Mesenchymal stem cell (in vitro differentiated cells and primary cell): Measurements from ENCODE around the gene RAB26.
A peak's percentile ranks its signal among the peaks of the same experiment; 100 is the strongest.

ENCODE experiments used
- DNase-seq: peaks from one replicate; pipeline ENCODE4 v3.0.0-alpha.2; 2013
- H2AFZ ChIP-seq: one replicate; pipeline ENCODE4 v1.6.1; 2013; ENCODE audit warnings: low read depth, mild to moderate bottlenecking, control low read depth, inconsistent platforms, low read length, moderate library complexity
- H2AK5ac ChIP-seq: 2 replicates; pipeline ENCODE4 v1.6.1; 2013; ENCODE audit warnings: low read length, moderate library complexity, mild to moderate bottlenecking, inconsistent platforms; ENCODE audit not compliant: severe bottlenecking
- H2BK120ac ChIP-seq: one replicate; pipeline ENCODE4 v1.6.1; 2013; ENCODE audit warnings: low read depth, mild to moderate bottlenecking, inconsistent platforms, low read length, moderate library complexity
- H2BK12ac ChIP-seq, 2 experiments: one replicate each; pipeline ENCODE4 v1.6.1; 2013; ENCODE audit warnings: inconsistent platforms in 2 of 2, low read length in 2 of 2, mild to moderate bottlenecking in 2 of 2, moderate library complexity in 2 of 2, control low read depth in 1 of 2
- H2BK15ac ChIP-seq: one replicate; pipeline ENCODE4 v1.6.1; 2013; ENCODE audit warnings: mild to moderate bottlenecking, low read depth, inconsistent platforms; ENCODE audit not compliant: poor library complexity, severe bottlenecking
- H2BK5ac ChIP-seq: 2 replicates; pipeline ENCODE4 v1.6.1; 2013; ENCODE audit warnings: low read depth, mild to moderate bottlenecking, low read length, control low read depth, inconsistent platforms; ENCODE audit not compliant: poor library complexity, severe bottlenecking
- H3K14ac ChIP-seq, 2 experiments: one replicate each; pipeline ENCODE4 v1.6.1; 2013; ENCODE audit warnings: inconsistent platforms in 2 of 2, low read length in 2 of 2, control low read depth in 1 of 2, mild to moderate bottlenecking in 1 of 2, moderate library complexity in 1 of 2
- H3K18ac ChIP-seq, 2 experiments: one replicate each; pipeline ENCODE4 v1.6.1; 2013; ENCODE audit warnings: inconsistent platforms in 2 of 2, low read length in 2 of 2, control low read depth in 1 of 2, low read depth in 1 of 2, mild to moderate bottlenecking in 1 of 2
- H3K23ac ChIP-seq, 2 experiments: one replicate each; pipeline ENCODE4 v1.6.1; 2013; ENCODE audit warnings: inconsistent platforms in 2 of 2, low read length in 2 of 2, mild to moderate bottlenecking in 2 of 2, moderate library complexity in 2 of 2, control low read depth in 1 of 2
- H3K27ac ChIP-seq: 2 replicates; pipeline ENCODE4 v1.5.1; 2013; ENCODE audit warnings: mild to moderate bottlenecking, moderate library complexity, low read length, control low read depth, inconsistent platforms; ENCODE audit not compliant: poor library complexity, severe bottlenecking
- H3K27me3 ChIP-seq, 2 experiments: 2 replicates each; pipeline versions ENCODE4 v1.6.1 to v1.7.0; 2013; ENCODE audit warnings: low read length in 2 of 2, mild to moderate bottlenecking in 2 of 2, moderate library complexity in 2 of 2, control low read depth in 1 of 2, inconsistent platforms in 1 of 2; ENCODE audit not compliant: control insufficient read depth in 1 of 2, insufficient read depth in 1 of 2
- H3K36me3 ChIP-seq, 2 experiments: 2 replicates each; pipeline versions ENCODE4 v1.6.1 to v1.7.0; 2013; ENCODE audit warnings: low read length in 2 of 2, control low read depth in 1 of 2, inconsistent platforms in 1 of 2, low read depth in 1 of 2, mild to moderate bottlenecking in 1 of 2; ENCODE audit not compliant: insufficient read depth in 2 of 2, control insufficient read depth in 1 of 2
- H3K4ac ChIP-seq, 2 experiments: one replicate each; pipeline ENCODE4 v1.6.1; 2013; ENCODE audit warnings: inconsistent platforms in 2 of 2, low read length in 2 of 2, mild to moderate bottlenecking in 2 of 2, moderate library complexity in 2 of 2, control low read depth in 1 of 2, low read depth in 1 of 2
- H3K4me1 ChIP-seq: 2 replicates; pipeline ENCODE4 v1.6.1; 2013; ENCODE audit warnings: low read depth, low read length, control low read depth; ENCODE audit not compliant: control insufficient read depth, insufficient read depth
- H3K4me2 ChIP-seq: 2 replicates; pipeline ENCODE4 v1.6.1; 2013; ENCODE audit warnings: low read length, mild to moderate bottlenecking, inconsistent platforms; ENCODE audit not compliant: poor library complexity, severe bottlenecking
- H3K4me3 ChIP-seq, 2 experiments: 2 replicates each; pipeline versions ENCODE4 v1.5.1 to v1.7.0; 2013; ENCODE audit warnings: low read length in 2 of 2, mild to moderate bottlenecking in 2 of 2, control low read depth in 1 of 2, low read depth in 1 of 2; ENCODE audit not compliant: insufficient read depth in 1 of 2
- H3K79me1 ChIP-seq: replicated peaks from 2 replicates; pipeline ENCODE4 v1.6.1; 2013; ENCODE audit warnings: mild to moderate bottlenecking, control low read depth, low read length, inconsistent platforms; ENCODE audit not compliant: poor library complexity, severe bottlenecking
- H3K9ac ChIP-seq: 2 replicates; pipeline ENCODE4 v1.7.0; 2013; ENCODE audit warnings: mild to moderate bottlenecking, low read length, moderate library complexity
- H3K9me3 ChIP-seq: 2 replicates; pipeline ENCODE4 v1.7.0; 2013; ENCODE audit warnings: mild to moderate bottlenecking, low read length; ENCODE audit not compliant: control insufficient read depth
- H4K8ac ChIP-seq: one replicate; pipeline ENCODE4 v1.6.1; 2013; ENCODE audit warnings: inconsistent platforms, mild to moderate bottlenecking, low read length, moderate library complexity
- H4K91ac ChIP-seq: one replicate; pipeline ENCODE4 v1.6.1; 2013; ENCODE audit warnings: mild to moderate bottlenecking, low read length, inconsistent platforms
- WGBS: methylation state at CpG from one replicate; pipeline ENCODE4 v1.1.7; 2013; ENCODE audit warnings: mixed read lengths; 5-methylcytosine and 5-hydroxymethylcytosine counted together

Gene RAB26

DNA sequence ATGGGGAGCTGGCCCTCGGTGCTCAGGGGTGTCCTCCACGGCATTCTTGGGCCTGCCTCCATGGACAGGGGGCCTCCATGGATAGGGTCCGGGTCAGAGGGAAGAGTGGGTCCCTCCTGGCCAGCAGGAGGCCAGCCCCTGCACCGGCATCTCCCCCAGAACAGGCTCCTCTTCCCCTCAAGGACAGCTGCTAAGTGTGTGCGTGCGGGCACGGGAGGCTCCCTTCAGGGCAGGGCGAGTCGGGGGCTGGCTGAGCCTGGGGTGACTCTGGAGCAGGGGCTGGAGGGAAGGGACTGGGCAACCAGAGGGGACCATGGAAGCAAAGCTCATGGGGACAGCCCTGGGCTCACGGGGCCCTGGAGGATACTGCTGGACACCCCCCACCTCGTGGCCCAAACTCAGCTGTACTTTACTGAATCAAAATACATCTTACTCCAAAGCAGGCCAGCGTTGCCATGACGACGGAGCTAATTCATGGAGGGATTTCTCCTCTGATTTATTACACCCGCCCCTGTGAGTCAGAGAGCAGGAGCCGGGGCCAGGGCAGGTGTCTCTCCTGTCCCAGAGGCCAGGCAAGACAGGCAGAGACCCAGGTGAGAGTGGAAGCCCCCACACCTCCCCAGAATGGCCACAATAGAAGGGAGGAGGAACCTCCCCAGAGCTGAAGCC is 45.9 kb downstream of the RAB26 start:
- Histone ChIP-seq H3K79me1 (no peaks in the 10 kb centered on the region), H2BK15ac (no peak overlapping the region), H3K14ac (no peak overlapping the region), H2AK5ac (no peak overlapping the region), H3K4me2 (no peak overlapping the region), H3K4me1 (peaks cover 23% of the 10 kb centered on the region), H3K27ac (no peak overlapping the region), H3K9me3 (no peaks in the 10 kb centered on the region), H2BK5ac (no peak overlapping the region), H3K4ac (no peak overlapping the region), H3K18ac (no peak overlapping the region), H2AFZ (no peak overlapping the region), H3K36me3 (no peaks in the 10 kb centered on the region), H2BK12ac (no peak overlapping the region), H4K91ac (no peak overlapping the region), H2BK120ac (no peak overlapping the region), H4K8ac (no peak overlapping the region), H3K4me3 (no peak overlapping the region), H3K27me3 (peaks cover 38 to 51% of the 10 kb centered on the region in 2 experiments), H3K23ac (no peak overlapping the region), H3K9ac (no peak overlapping the region)
- peak; percentile 41 for DNase-seq
- WGBS: 55% methylated on average over 11 of the region's 16 CpGs

DNA sequence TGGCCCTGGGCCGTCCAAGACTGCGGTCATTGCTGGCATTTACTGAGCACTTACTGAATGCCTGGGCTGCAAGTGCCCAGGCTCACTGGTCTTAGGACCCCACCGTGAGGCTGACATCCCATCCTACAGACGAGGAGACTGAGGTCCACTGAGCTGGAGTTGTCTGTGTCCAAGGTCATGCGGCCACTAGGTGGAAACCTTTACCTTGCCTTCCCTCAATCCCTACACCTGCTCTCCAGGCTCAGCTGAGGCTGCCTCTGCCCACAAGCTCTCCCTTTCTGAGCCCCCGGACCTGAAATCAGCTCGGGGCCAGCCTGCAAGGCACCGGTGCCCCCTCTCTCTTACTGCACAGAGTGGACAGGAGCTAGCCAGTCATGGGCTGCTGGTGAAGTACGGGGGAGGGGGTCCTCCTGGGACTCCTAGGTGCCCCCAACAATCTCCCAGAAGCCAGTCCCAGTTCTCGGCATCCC is 46.5 kb downstream of the RAB26 start:
- H2BK5ac ChIP-seq: no peak overlapping the region
- H3K4me1 ChIP-seq: peaks cover 20% of the 10 kb centered on the region
- no peaks in the 10 kb centered on the region for H3K36me3 ChIP-seq
- H2BK12ac ChIP-seq: no peak overlapping the region
- H3K9ac ChIP-seq: no peak overlapping the region
- H3K4me3 ChIP-seq: no peak overlapping the region
- H3K4ac ChIP-seq: no peak overlapping the region
- no peak overlapping the region for H3K27ac ChIP-seq
- no peak overlapping the region for H3K18ac ChIP-seq
- H2BK120ac ChIP-seq: no peak overlapping the region
- 12% methylated on average over 9 of the region's 10 CpGs for WGBS
- no peaks in the 10 kb centered on the region for H3K79me1 ChIP-seq
- peaks cover 44 to 56% of the 10 kb centered on the region in 2 experiments for H3K27me3 ChIP-seq
- no peak overlapping the region for H2AFZ ChIP-seq
- H3K4me2 ChIP-seq: peak overlapping the region; percentile 8
- no peak overlapping the region for H4K91ac ChIP-seq
- no peak overlapping the region for H2AK5ac ChIP-seq
- peak; percentile 26 for DNase-seq
- H3K23ac ChIP-seq: no peak overlapping the region
- no peaks in the 10 kb centered on the region for H3K9me3 ChIP-seq
- no peak overlapping the region for H2BK15ac ChIP-seq
- H4K8ac ChIP-seq: no peak overlapping the region
- H3K14ac ChIP-seq: no peak overlapping the region

DNA sequence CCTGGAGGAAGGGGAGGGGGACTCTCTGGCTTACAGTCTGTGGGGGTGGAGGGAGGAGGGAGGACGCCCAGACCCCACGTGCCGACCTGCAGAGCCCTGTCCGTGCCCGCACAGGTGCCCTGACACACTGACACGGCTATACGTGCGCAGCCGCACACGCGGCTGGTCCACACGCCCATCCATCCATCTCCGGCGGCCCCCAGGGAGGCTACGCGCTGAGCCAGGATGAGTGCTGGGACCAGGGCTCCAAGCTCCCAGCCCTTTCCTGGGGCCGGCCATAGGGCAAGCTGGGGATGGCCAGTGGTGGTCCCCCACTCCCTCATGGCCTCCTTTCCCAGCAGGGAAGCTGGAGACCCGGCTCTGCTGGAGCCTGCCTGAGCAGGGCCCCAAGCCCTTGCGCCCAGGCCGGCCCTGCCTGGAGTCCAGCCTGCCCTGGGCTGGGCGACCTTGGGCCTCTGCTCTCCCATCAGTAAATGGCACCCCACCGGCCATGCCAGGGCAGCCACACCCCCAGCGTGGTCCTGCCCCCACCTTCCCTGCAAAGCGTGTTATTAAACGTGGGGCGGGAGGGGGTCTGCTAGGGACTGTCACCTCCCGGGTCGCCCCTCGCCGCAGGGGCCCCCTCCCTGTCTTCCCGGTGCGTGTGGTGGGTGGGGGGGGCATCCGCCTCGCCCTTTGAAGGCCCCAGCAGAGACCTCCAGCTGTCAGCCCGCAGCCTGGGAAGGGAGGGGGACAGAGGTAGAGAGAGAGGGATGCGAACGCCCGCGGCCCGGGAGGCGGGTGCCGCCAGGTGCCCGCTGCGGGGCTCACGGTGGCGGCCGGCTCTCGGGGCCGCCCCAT is 47.1 kb downstream of the RAB26 start:
- no peak overlapping the region for H4K91ac ChIP-seq
- H2BK15ac ChIP-seq: no peak overlapping the region
- H3K79me1 ChIP-seq: no peaks in the 10 kb centered on the region
- H2BK120ac ChIP-seq: no peak overlapping the region
- no peak overlapping the region for H3K14ac ChIP-seq
- H3K4me2 ChIP-seq: peak overlapping the region; percentile 85
- H3K27me3 ChIP-seq: peaks cover 51 to 63% of the 10 kb centered on the region in 2 experiments
- peaks cover 20% of the 10 kb centered on the region for H3K4me1 ChIP-seq
- peak overlapping the region in 1 of 2 experiments; percentile 6 for H3K23ac ChIP-seq
- no peak overlapping the region for H4K8ac ChIP-seq
- H2BK5ac ChIP-seq: no peak overlapping the region
- H3K9ac ChIP-seq: no peak overlapping the region
- DNase-seq: no peak
- WGBS: 10% methylated on average over 30 of the region's 49 CpGs
- H3K18ac ChIP-seq: no peak overlapping the region
- no peak overlapping the region for H2AK5ac ChIP-seq
- H3K4ac ChIP-seq: no peak overlapping the region
- no peak overlapping the region for H2AFZ ChIP-seq
- H2BK12ac ChIP-seq: no peak overlapping the region
- peaks cover 5% of the 10 kb centered on the region for H3K9me3 ChIP-seq
- H3K36me3 ChIP-seq: no peaks in the 10 kb centered on the region
- no peak overlapping the region for H3K27ac ChIP-seq
- no peak overlapping the region for H3K4me3 ChIP-seq
